ENCODE results near the gene APOC3. TPM values are rescaled to one million over a fixed set of nuclear protein-coding genes. Genes with fewer than 3 reads are reported as not detected.

The APOC3 gene
- total RNA-seq, 1 experiment from 2014 or later: 2.5 TPM

DNA sequence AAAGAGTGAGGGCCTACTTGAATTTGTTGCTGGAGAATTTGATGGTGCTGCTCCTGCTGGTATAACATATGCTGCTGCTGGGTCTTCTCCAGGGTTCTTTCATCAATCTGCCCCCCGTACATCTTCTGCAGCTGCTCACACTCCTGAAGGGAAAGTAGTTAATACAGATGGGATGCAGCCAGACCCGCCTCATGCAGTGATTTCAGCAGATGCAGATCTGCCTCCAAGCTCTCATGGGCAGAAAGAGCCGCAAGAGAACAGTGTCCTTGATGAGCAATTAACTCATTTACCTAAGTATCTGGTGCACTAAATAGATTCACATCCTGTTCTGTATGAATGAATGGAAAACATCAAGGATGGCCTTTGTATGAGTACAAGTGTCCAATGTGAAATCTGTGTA lies 32.5 kb downstream of the APOC3 start (continued):
- TF ChIP-seq, protein P1, sequence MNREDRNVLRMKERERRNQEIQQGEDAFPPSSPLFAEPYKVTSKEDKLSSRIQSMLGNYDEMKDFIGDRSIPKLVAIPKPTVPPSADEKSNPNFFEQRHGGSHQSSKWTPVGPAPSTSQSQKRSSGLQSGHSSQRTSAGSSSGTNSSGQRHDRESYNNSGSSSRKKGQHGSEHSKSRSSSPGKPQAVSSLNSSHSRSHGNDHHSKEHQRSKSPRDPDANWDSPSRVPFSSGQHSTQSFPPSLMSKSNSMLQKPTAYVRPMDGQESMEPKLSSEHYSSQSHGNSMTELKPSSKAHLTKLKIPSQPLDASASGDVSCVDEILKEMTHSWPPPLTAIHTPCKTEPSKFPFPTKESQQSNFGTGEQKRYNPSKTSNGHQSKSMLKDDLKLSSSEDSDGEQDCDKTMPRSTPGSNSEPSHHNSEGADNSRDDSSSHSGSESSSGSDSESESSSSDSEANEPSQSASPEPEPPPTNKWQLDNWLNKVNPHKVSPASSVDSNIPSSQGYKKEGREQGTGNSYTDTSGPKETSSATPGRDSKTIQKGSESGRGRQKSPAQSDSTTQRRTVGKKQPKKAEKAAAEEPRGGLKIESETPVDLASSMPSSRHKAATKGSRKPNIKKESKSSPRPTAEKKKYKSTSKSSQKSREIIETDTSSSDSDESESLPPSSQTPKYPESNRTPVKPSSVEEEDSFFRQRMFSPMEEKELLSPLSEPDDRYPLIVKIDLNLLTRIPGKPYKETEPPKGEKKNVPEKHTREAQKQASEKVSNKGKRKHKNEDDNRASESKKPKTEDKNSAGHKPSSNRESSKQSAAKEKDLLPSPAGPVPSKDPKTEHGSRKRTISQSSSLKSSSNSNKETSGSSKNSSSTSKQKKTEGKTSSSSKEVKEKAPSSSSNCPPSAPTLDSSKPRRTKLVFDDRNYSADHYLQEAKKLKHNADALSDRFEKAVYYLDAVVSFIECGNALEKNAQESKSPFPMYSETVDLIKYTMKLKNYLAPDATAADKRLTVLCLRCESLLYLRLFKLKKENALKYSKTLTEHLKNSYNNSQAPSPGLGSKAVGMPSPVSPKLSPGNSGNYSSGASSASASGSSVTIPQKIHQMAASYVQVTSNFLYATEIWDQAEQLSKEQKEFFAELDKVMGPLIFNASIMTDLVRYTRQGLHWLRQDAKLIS (CRISPR knock-in tag; IDR thresholded peaks at IDR 0.05; ENCODE audit: borderline replicate concordance): no peak
- no peak for TF ChIP-seq IRF2 (CRISPR knock-in tag; IDR thresholded peaks at IDR 0.05; ENCODE audit: borderline replicate concordance, low read depth)
- no peak for TF ChIP-seq CREB1 (CRISPR knock-in tag; IDR thresholded peaks at IDR 0.05)

DNA sequence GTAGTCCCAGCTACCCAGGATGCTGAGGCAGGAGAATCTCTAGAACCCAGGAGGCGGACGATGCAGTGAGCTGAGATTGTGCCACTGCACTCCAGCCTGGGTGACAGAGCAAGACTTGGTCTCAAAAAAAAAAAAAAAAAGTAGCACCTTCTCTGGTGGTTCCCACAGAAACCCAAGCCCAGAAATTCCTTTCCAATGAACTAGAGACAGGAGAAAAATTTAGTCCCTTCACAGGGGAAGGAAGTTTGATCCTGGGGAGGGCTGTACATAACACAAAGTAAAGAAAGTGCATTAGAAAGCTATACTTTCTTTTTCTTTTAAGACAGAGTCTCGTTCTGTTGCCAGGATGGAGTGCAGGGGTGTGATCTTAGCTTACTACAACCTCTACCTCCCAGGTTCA lies 33.2 kb downstream of the APOC3 start:
- Mint-ChIP-seq H3K4me1 (no peaks in the 10 kb centered on the region), H3K4me3 (no peak overlapping the region), H3K27me3 (ENCODE audit: low read depth) (no peaks in the 10 kb centered on the region), H3K36me3 (peaks cover 46% of the 10 kb centered on the region), H3K9me3 (no peaks in the 10 kb centered on the region), H3K27ac (no peak overlapping the region)
- DNase-seq (ENCODE audit: low spot score) (no peak), ATAC-seq (no peak)
- TF ChIP-seq ZNF263 (CRISPR knock-in tag; IDR thresholded peaks at IDR 0.05; ENCODE audit: low read depth): no peak
- TF ChIP-seq ZNF121 (CRISPR knock-in tag; IDR thresholded peaks at IDR 0.05): no peak
- TF ChIP-seq, protein P2, sequence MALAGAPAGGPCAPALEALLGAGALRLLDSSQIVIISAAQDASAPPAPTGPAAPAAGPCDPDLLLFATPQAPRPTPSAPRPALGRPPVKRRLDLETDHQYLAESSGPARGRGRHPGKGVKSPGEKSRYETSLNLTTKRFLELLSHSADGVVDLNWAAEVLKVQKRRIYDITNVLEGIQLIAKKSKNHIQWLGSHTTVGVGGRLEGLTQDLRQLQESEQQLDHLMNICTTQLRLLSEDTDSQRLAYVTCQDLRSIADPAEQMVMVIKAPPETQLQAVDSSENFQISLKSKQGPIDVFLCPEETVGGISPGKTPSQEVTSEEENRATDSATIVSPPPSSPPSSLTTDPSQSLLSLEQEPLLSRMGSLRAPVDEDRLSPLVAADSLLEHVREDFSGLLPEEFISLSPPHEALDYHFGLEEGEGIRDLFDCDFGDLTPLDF (CRISPR knock-in tag; IDR thresholded peaks at IDR 0.05): no peak
- TF ChIP-seq CREB1 (CRISPR knock-in tag; IDR thresholded peaks at IDR 0.05): no peak
- TF ChIP-seq, protein P3, sequence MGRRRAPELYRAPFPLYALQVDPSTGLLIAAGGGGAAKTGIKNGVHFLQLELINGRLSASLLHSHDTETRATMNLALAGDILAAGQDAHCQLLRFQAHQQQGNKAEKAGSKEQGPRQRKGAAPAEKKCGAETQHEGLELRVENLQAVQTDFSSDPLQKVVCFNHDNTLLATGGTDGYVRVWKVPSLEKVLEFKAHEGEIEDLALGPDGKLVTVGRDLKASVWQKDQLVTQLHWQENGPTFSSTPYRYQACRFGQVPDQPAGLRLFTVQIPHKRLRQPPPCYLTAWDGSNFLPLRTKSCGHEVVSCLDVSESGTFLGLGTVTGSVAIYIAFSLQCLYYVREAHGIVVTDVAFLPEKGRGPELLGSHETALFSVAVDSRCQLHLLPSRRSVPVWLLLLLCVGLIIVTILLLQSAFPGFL (CRISPR knock-in tag; IDR thresholded peaks at IDR 0.05; ENCODE audit: borderline replicate concordance): no peak
- TF ChIP-seq, protein P4, sequence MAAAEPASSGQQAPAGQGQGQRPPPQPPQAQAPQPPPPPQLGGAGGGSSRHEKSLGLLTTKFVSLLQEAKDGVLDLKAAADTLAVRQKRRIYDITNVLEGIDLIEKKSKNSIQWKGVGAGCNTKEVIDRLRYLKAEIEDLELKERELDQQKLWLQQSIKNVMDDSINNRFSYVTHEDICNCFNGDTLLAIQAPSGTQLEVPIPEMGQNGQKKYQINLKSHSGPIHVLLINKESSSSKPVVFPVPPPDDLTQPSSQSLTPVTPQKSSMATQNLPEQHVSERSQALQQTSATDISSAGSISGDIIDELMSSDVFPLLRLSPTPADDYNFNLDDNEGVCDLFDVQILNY (CRISPR knock-in tag; IDR thresholded peaks at IDR 0.05): no peak
- no peak for TF ChIP-seq NR3C1 (CRISPR knock-in tag; conservative IDR thresholded peaks at IDR 0.05; ENCODE audit: low read depth)
- no peak for TF ChIP-seq ETV6 (CRISPR knock-in tag; IDR thresholded peaks at IDR 0.05)
- TF ChIP-seq, protein P5, sequence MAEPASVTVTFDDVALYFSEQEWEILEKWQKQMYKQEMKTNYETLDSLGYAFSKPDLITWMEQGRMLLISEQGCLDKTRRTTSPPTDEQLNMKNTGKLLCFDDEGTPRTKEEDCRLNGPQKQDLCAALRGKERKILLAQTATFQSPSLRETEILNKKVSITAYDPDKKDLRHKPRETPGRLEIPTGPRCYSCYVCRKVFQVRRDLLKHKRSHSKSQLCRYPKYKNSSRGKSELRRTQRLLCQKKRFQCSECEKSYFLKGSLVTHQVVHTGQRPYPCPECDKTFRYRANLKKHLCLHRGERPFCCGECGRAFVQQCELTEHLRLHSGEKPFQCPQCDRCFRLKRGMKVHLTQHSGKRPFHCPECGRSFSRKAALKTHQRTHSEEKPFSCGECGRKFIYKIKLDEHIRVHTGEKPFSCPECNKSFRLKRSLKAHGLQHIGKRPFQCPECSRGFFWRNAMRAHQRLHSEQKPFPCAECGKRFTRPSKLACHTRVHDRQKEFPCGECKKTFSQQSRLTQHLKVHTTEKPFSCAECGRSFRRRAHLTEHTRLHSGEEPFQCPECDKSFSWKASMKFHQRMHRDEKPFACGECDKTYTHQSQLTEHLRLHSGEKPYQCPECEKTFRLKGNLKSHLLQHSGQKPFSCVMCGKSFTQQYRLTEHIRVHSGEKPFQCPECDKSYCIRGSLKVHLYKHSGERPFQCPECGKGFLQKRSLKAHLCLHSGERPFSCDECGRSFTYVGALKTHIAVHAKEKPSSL (CRISPR knock-in tag; conservative IDR thresholded peaks at IDR 0.05): no peak
- TF ChIP-seq, protein P6, sequence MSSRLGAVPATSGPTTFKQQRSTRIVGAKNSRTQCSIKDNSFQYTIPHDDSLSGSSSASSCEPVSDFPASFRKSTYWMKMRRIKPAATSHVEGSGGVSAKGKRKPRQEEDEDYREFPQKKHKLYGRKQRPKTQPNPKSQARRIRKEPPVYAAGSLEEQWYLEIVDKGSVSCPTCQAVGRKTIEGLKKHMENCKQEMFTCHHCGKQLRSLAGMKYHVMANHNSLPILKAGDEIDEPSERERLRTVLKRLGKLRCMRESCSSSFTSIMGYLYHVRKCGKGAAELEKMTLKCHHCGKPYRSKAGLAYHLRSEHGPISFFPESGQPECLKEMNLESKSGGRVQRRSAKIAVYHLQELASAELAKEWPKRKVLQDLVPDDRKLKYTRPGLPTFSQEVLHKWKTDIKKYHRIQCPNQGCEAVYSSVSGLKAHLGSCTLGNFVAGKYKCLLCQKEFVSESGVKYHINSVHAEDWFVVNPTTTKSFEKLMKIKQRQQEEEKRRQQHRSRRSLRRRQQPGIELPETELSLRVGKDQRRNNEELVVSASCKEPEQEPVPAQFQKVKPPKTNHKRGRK (CRISPR knock-in tag; IDR thresholded peaks at IDR 0.05; ENCODE audit: borderline replicate concordance): no peak
- no peak for TF ChIP-seq KAT7 (CRISPR knock-in tag; IDR thresholded peaks at IDR 0.05; ENCODE audit: borderline replicate concordance)
- no peak for TF ChIP-seq FOXK1 (CRISPR knock-in tag; IDR thresholded peaks at IDR 0.05)
- no peak for TF ChIP-seq TP53 (CRISPR knock-in tag; IDR thresholded peaks at IDR 0.05)
- no peak for TF ChIP-seq RORB (CRISPR knock-in tag; IDR thresholded peaks at IDR 0.05)
- TF ChIP-seq, protein P7, sequence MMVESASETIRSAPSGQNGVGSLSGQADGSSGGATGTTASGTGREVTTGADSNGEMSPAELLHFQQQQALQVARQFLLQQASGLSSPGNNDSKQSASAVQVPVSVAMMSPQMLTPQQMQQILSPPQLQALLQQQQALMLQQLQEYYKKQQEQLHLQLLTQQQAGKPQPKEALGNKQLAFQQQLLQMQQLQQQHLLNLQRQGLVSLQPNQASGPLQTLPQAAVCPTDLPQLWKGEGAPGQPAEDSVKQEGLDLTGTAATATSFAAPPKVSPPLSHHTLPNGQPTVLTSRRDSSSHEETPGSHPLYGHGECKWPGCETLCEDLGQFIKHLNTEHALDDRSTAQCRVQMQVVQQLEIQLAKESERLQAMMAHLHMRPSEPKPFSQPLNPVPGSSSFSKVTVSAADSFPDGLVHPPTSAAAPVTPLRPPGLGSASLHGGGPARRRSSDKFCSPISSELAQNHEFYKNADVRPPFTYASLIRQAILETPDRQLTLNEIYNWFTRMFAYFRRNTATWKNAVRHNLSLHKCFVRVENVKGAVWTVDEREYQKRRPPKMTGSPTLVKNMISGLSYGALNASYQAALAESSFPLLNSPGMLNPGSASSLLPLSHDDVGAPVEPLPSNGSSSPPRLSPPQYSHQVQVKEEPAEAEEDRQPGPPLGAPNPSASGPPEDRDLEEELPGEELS (CRISPR knock-in tag; IDR thresholded peaks at IDR 0.05): no peak
- TF ChIP-seq ZNF138 (CRISPR knock-in tag; conservative IDR thresholded peaks at IDR 0.05): no peak
- no peak for TF ChIP-seq NFE2L1 (CRISPR knock-in tag; IDR thresholded peaks at IDR 0.05)
- TF ChIP-seq MXD4 (CRISPR knock-in tag; IDR thresholded peaks at IDR 0.05; ENCODE audit: borderline replicate concordance): no peak
- no peak for TF ChIP-seq ZNF317 (CRISPR knock-in tag; IDR thresholded peaks at IDR 0.05; ENCODE audit: borderline replicate concordance, low read depth)
- TF ChIP-seq SP1 (CRISPR knock-in tag; conservative IDR thresholded peaks at IDR 0.05): no peak
- POLR2A ChIA-PET: interaction anchor here (0.7 kb wide), 1 partner anchor 1967 kb away, joined by 5 read pairs; no protein-coding TSS in a partner anchor
- CTCF ChIA-PET: interaction anchor here (1.0 to 1.3 kb wide), 2 partner anchors 17 to 27 kb away, joined by 4 to 5 read pairs; no protein-coding TSS in a partner anchor

All from WTC11 (cell line).